ENCODE data around the gene EXOSC7.

Gene EXOSC7

GRCh38 chr3:45021524-45022297, 45.7 kb downstream of the EXOSC7 start:
- DNase-seq (ENCODE audit: low read depth in 2 of 3, low spot score in 1 of 3) = no peak

- DNase-seq (ENCODE audit: low read depth in 2 of 3, low spot score in 1 of 3) = no peak
These were observed 47.6 kb downstream of the EXOSC7 start for GRCh38 chr3:45023675-45024074.

GRCh38 chr3:45024542-45025255, 48.7 kb downstream of the EXOSC7 start:
- no peak for DNase-seq (ENCODE audit: low read depth in 2 of 3, low spot score in 1 of 3)

GRCh38 chr3:45026038-45026437, 50.0 kb downstream of the EXOSC7 start, which contains the start of gene CLEC3B:
Gene CLEC3B (plus strand): TSS chr3:45026303. CDS start chr3:45026363, 60 bp downstream.
- no peak for DNase-seq (ENCODE audit: low read depth in 2 of 3, low spot score in 1 of 3)

GRCh38 chr3:45026957-45027356, 50.9 kb downstream of the EXOSC7 start:
- no peak for DNase-seq (ENCODE audit: low read depth in 2 of 3, low spot score in 1 of 3)

GRCh38 chr3:45027441-45027840, 51.4 kb downstream of the EXOSC7 start:
- DNase-seq (ENCODE audit: low read depth in 2 of 3, low spot score in 1 of 3) = no peak

- DNase-seq (ENCODE audit: low read depth in 2 of 3, low spot score in 1 of 3) = no peak
These were observed 53.2 kb downstream of the EXOSC7 start for GRCh38 chr3:45029216-45029615.

GRCh38 chr3:45029661-45030060, 53.6 kb downstream of the EXOSC7 start:
- DNase-seq (ENCODE audit: low read depth in 2 of 3, low spot score in 1 of 3) = no peak

- no peak for DNase-seq (ENCODE audit: low read depth in 2 of 3, low spot score in 1 of 3)
These were observed 55.5 kb downstream of the EXOSC7 start for GRCh38 chr3:45031531-45031930.

GRCh38 chr3:45032113-45032512, 56.1 kb downstream of the EXOSC7 start:
- no peak for DNase-seq (ENCODE audit: low read depth in 2 of 3, low spot score in 1 of 3)

GRCh38 chr3:45033791-45034190, 57.7 kb downstream of the EXOSC7 start:
- DNase-seq (ENCODE audit: low read depth in 2 of 3, low spot score in 1 of 3) = no peak

- DNase-seq (ENCODE audit: low read depth in 2 of 3, low spot score in 1 of 3) = no peak
These were observed 58.7 kb downstream of the EXOSC7 start for GRCh38 chr3:45034612-45035252.

GRCh38 chr3:45035441-45036301, 59.6 kb downstream of the EXOSC7 start:
- DNase-seq (ENCODE audit: low read depth in 2 of 3, low spot score in 1 of 3) = no peak

- DNase-seq (ENCODE audit: low read depth in 2 of 3, low spot score in 1 of 3) = peak; percentile 83 to 95 (median 87)
These were observed 61.8 kb downstream of the EXOSC7 start for GRCh38 chr3:45037720-45038455.

- no peak for DNase-seq (ENCODE audit: low read depth in 2 of 3, low spot score in 1 of 3)
These were observed 65.6 kb downstream of the EXOSC7 start for GRCh38 chr3:45041666-45042065.

GRCh38 chr3:45042162-45042561, 66.1 kb downstream of the EXOSC7 start:
- no peak for DNase-seq (ENCODE audit: low read depth in 2 of 3, low spot score in 1 of 3)

- DNase-seq (ENCODE audit: low read depth in 2 of 3, low spot score in 1 of 3) = no peak
These were observed 67.8 kb downstream of the EXOSC7 start for GRCh38 chr3:45043728-45044299.

- no peak for DNase-seq (ENCODE audit: low read depth in 2 of 3, low spot score in 1 of 3)
These were observed 72.2 kb downstream of the EXOSC7 start for GRCh38 chr3:45048244-45048643.

GRCh38 chr3:45049807-45050206, 73.8 kb downstream of the EXOSC7 start:
- no peak for DNase-seq (ENCODE audit: low read depth in 2 of 3, low spot score in 1 of 3)

GRCh38 chr3:45051685-45052084, 75.6 kb downstream of the EXOSC7 start:
- DNase-seq (ENCODE audit: low read depth in 2 of 3, low spot score in 1 of 3) = no peak
